Smooth muscle cell of the coronary artery (primary cell): Measurements from ENCODE around the gene HIVEP2. TPM values are rescaled to one million over a fixed set of nuclear protein-coding genes. Genes with fewer than 3 reads are reported as not detected.

Source experiments
- total RNA-seq: library from RNA; depleted of rRNA; stranded (reverse); fragments of >200 nt; gene quantifications from 2 replicates; pipeline ENCODE4 v1.2.3, GENCODE V29; 2014; ENCODE audit warnings: low replicate concordance

The HIVEP2 gene, protein sequence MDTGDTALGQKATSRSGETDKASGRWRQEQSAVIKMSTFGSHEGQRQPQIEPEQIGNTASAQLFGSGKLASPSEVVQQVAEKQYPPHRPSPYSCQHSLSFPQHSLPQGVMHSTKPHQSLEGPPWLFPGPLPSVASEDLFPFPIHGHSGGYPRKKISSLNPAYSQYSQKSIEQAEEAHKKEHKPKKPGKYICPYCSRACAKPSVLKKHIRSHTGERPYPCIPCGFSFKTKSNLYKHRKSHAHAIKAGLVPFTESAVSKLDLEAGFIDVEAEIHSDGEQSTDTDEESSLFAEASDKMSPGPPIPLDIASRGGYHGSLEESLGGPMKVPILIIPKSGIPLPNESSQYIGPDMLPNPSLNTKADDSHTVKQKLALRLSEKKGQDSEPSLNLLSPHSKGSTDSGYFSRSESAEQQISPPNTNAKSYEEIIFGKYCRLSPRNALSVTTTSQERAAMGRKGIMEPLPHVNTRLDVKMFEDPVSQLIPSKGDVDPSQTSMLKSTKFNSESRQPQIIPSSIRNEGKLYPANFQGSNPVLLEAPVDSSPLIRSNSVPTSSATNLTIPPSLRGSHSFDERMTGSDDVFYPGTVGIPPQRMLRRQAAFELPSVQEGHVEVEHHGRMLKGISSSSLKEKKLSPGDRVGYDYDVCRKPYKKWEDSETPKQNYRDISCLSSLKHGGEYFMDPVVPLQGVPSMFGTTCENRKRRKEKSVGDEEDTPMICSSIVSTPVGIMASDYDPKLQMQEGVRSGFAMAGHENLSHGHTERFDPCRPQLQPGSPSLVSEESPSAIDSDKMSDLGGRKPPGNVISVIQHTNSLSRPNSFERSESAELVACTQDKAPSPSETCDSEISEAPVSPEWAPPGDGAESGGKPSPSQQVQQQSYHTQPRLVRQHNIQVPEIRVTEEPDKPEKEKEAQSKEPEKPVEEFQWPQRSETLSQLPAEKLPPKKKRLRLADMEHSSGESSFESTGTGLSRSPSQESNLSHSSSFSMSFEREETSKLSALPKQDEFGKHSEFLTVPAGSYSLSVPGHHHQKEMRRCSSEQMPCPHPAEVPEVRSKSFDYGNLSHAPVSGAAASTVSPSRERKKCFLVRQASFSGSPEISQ (N-terminal part only)
- total RNA-seq, result 6.8 and 8.3 TPM in 2 replicates

DNA sequence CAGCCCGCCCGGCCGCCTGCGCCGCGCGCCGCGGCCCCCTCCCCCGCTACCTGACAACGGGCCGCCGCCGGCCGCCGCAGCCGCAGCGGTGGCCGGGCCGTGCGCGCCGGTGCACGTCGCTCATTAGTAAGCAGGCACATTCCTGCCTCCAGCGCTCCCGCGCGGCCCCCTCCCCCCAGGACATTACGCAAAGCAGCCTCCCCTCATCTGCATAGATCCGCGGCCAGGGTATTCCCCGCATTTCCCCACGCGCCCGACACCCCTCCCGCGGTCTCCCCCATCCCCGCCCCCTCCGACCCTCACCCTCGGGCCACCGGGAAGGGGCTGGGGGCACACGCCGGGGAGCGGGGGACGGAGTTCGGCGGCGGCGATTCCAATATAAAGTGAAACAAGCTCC, at the start of gene HIVEP2:
HIVEP2 (minus strand) TSS at position 128 of the 397 bp plus-strand sequence. CDS start 170,438 bp downstream, outside the sequence.

Other genes starting within 250 kb of the HIVEP2 start
- 19.2 and 24.9 TPM in 2 replicates for gene AIG1, start 115.7 kb upstream of the HIVEP2 start, total RNA-seq